Sigmoid colon (tissue), 7 donors: ENCODE results near the gene DGKI. TPM values are rescaled to one million over a fixed set of nuclear protein-coding genes. Genes with fewer than 3 reads are reported as not detected.

ENCODE experiments used
- DNase-seq: peaks from one replicate; pipeline ENCODE4 v3.0.0-alpha.2; 2019
- H3K27ac ChIP-seq, 4 donors: fragments of 200-600 bp; sonication (generic); one replicate each; pipeline ENCODE4 v1.5.1; 2016 to 2019; ENCODE audit warnings: mild to moderate bottlenecking in 1 of 4
- H3K27me3 ChIP-seq, 3 donors: fragments of 200-600 bp; sonication (generic); one replicate each; pipeline ENCODE4 v1.5.1; 2019; ENCODE audit warnings: mild to moderate bottlenecking in 1 of 3
- H3K36me3 ChIP-seq, 4 donors: fragments of 200-600 bp; sonication (generic); one replicate each; pipeline ENCODE4 v1.5.1; 2016 to 2019
- H3K4me1 ChIP-seq, 4 donors: fragments of 200-600 bp; sonication (generic); one replicate each; pipeline ENCODE4 v1.5.1; 2017 to 2019
- H3K4me3 ChIP-seq, 4 donors: fragments of 200-600 bp; sonication (generic); one replicate each; pipeline ENCODE4 v1.5.1; 2017 to 2019; ENCODE audit warnings: mild to moderate bottlenecking in 2 of 4, moderate library complexity in 1 of 4
- H3K9me3 ChIP-seq, 4 donors: fragments of 200-600 bp in 3 of 4; sonication (generic) in 3 of 4; one replicate each; pipeline versions ENCODE4 v1.5.1 to v1.6.1; 2013 to 2019
- EP300 ChIP-seq, 4 donors: sonication (generic); formaldehyde crosslinking; IDR thresholded peaks; one replicate each; pipeline ENCODE4 v1.6.1; 2017; ENCODE audit warnings: antibody characterized with exemption in 4 of 4
- POLR2A ChIP-seq, 2 donors: fragments of 450-650 bp; IDR thresholded peaks; one replicate each; pipeline ENCODE4 v1.6.1; 2016; ENCODE audit warnings: antibody characterized with exemption in 2 of 2, mild to moderate bottlenecking in 2 of 2, moderate library complexity in 2 of 2
- POLR2AphosphoS5 ChIP-seq, 4 donors: sonication (generic); formaldehyde crosslinking; IDR thresholded peaks; one replicate each; pipeline ENCODE4 v1.6.1; 2017; ENCODE audit warnings: antibody characterized with exemption in 4 of 4
- WGBS, 2 donors: extraction: QIAGEN DNeasy Blood & Tissue Kit; methylation state at CpG; one replicate each; pipeline ENCODE4 v1.1.7; 2013; 5-methylcytosine and 5-hydroxymethylcytosine counted together
- intact Hi-C: fragments of 100-400 bp; cut with DNase I; formaldehyde crosslinking; loops from one replicate; pipeline ENCODE4 v1.15.1; 2023
- polyA plus RNA-seq, 3 donors: library from polyadenylated mRNA; stranded (reverse); fragments of 200-250 nt; gene quantifications; one replicate each; pipeline ENCODE4 v1.2.3, GENCODE V29; 2013
- total RNA-seq, 4 donors: library from RNA; depleted of rRNA; stranded (reverse); fragments of >200 nt; gene quantifications; one replicate each; pipeline ENCODE4 v1.1.0, GENCODE V29; 2016
- TF ChIP-seq, protein P1 (sequence below), 4 experiments: fragments of 450-650 bp in 3 of 4; fragments of 200-600 bp in 1 of 4; IDR thresholded peaks; one replicate each; pipeline ENCODE4 v1.5.1; 2016 to 2019; ENCODE audit warnings: antibody characterized with exemption in 4 of 4, mild to moderate bottlenecking in 3 of 4, moderate library complexity in 2 of 4
- donor health status: healthy with polysubstance abuse.
- donor health status: Bipolar disorder and iron deficiency.
- donor health status: healthy.

Gene DGKI
- total and polyA plus RNA-seq, 7 donors, result 0.17 to 7.6 (median 1.0) TPM; not detected in 1

DNA sequence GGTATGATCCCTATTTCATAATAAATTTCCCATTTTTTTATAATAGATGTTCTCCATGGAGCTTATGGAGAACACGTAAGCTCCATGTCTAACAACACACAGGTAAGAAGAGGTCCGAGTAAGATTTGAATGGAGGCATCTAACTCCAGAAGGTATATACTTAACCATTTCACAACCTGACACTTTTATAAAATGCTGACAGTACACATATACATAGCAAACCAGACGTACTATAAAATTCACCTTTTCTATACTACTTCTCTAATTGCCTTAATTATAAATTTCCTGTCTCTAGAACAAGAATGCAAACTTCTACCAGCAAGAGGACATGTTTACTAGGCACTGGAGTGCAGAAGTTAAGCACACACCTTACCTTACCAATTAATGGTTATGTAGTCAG, 151.3 kb downstream of the DGKI start:
- Histone ChIP-seq H3K36me3 (no peaks in the 10 kb centered on the region), H3K4me3 (no peak overlapping the region), H3K9me3 (no peaks in the 10 kb centered on the region), H3K27ac (no peak overlapping the region), H3K4me1 (no peaks in the 10 kb centered on the region), H3K27me3 (no peaks in the 10 kb centered on the region)
- 56 to 79% methylated on average over 3 of the region's 3 CpGs for WGBS, 2 donors
- no peak for DNase-seq
- TF ChIP-seq POLR2AphosphoS5 (IDR thresholded peaks at IDR 0.05) (no peak), EP300 (IDR thresholded peaks at IDR 0.05) (no peak), POLR2A (IDR thresholded peaks at IDR 0.05) (no peak)
- TF ChIP-seq, protein P1, sequence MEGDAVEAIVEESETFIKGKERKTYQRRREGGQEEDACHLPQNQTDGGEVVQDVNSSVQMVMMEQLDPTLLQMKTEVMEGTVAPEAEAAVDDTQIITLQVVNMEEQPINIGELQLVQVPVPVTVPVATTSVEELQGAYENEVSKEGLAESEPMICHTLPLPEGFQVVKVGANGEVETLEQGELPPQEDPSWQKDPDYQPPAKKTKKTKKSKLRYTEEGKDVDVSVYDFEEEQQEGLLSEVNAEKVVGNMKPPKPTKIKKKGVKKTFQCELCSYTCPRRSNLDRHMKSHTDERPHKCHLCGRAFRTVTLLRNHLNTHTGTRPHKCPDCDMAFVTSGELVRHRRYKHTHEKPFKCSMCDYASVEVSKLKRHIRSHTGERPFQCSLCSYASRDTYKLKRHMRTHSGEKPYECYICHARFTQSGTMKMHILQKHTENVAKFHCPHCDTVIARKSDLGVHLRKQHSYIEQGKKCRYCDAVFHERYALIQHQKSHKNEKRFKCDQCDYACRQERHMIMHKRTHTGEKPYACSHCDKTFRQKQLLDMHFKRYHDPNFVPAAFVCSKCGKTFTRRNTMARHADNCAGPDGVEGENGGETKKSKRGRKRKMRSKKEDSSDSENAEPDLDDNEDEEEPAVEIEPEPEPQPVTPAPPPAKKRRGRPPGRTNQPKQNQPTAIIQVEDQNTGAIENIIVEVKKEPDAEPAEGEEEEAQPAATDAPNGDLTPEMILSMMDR (IDR thresholded peaks at IDR 0.05), result no peak
- intact Hi-C loops, result no loop called here

DNA sequence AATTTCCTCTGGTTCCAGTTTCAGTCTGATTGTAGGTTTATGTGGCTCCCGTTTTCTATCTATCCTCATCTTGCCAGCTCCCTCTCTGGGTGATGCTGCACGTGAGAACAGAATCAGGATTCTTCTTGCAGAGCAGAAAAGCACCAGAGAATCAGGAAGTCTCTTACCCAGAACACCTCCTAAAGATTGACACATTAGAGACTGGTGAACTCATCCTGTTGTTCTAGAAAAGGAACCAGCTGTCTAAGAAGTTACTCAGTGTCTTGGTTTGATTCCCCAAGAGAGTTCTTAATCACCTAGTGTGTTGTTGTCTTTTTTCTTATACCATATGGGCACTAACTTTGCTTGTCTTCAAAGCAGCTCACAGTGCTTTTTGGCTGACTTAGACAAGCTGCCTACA, 152.4 kb downstream of the DGKI start:
- no peaks in the 10 kb centered on the region for H3K27me3 ChIP-seq
- 47 to 60% methylated on average over 2 of the region's 2 CpGs for WGBS, 2 donors
- H3K27ac ChIP-seq, result no peak overlapping the region
- intact Hi-C loops, result no loop called here
- no peak overlapping the region for H3K4me3 ChIP-seq
- DNase-seq, result no peak
- H3K4me1 ChIP-seq, result no peaks in the 10 kb centered on the region
- H3K9me3 ChIP-seq, result no peaks in the 10 kb centered on the region
- TF ChIP-seq EP300 (IDR thresholded peaks at IDR 0.05) (no peak), POLR2A (IDR thresholded peaks at IDR 0.05) (no peak), POLR2AphosphoS5 (IDR thresholded peaks at IDR 0.05) (no peak)
- TF ChIP-seq, protein P1 (IDR thresholded peaks at IDR 0.05), result no peak
- H3K36me3 ChIP-seq, result no peaks in the 10 kb centered on the region

DNA sequence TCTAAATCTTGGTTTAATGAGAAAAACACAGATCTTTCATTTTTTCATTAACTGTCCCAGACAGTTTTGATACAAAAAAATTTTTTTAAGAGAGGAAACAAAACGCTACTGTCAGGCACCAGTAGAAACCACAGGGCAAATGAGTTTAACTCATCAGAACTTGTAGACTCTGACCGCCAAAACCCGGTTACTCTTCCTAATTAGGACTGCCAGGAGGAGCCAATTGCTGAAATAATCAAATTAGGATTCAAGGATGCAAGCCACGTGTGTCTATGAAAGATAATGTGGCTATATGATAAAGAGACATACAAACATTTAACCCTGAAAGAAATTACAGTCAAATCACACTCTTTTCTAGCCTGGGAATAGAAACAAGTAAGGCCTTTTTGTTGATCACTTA, 154.4 kb downstream of the DGKI start:
- Histone ChIP-seq H3K4me3 (no peak overlapping the region), H3K36me3 (no peaks in the 10 kb centered on the region), H3K4me1 (no peaks in the 10 kb centered on the region), H3K9me3 (no peaks in the 10 kb centered on the region), H3K27ac (no peak overlapping the region), H3K27me3 (no peaks in the 10 kb centered on the region)
- TF ChIP-seq, protein P1 (IDR thresholded peaks at IDR 0.05), result no peak
- TF ChIP-seq POLR2A (IDR thresholded peaks at IDR 0.05), result no peak
- no peak for TF ChIP-seq EP300 (IDR thresholded peaks at IDR 0.05)
- no peak for TF ChIP-seq POLR2AphosphoS5 (IDR thresholded peaks at IDR 0.05)
- intact Hi-C loops, result no loop called here
- WGBS, 2 donors, result 61 to 81% methylated on average over 4 of the region's 4 CpGs
- DNase-seq, result no peak

DNA sequence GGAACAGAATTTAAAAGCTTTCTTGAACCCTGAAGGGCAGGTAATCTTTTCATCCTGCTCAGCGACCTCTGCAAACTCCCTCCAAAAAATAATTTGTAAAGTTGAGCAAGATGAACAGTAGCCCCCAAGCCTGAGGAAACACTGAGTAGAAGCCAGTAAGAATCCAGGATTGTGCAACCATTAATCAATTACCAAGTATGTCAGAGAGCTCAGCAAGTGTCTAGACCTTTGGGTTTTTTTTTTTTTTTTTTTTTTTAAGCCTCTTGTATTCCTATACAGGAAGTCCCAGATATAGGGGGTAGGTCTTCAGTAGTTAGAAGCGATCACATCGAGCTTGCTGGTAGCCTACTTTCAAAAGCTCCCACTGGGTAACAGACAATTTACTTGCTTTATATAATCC, 155.2 kb downstream of the DGKI start:
- DNase-seq, result no peak
- Histone ChIP-seq H3K27me3 (no peaks in the 10 kb centered on the region), H3K4me3 (no peak overlapping the region), H3K9me3 (no peaks in the 10 kb centered on the region), H3K27ac (no peak overlapping the region), H3K4me1 (no peaks in the 10 kb centered on the region), H3K36me3 (no peaks in the 10 kb centered on the region)
- TF ChIP-seq, protein P1 (IDR thresholded peaks at IDR 0.05), result no peak
- no peak for TF ChIP-seq POLR2AphosphoS5 (IDR thresholded peaks at IDR 0.05)
- intact Hi-C loops, result no loop called here
- WGBS, 2 donors, result 77 to 88% methylated on average over 3 of the region's 3 CpGs

DNA sequence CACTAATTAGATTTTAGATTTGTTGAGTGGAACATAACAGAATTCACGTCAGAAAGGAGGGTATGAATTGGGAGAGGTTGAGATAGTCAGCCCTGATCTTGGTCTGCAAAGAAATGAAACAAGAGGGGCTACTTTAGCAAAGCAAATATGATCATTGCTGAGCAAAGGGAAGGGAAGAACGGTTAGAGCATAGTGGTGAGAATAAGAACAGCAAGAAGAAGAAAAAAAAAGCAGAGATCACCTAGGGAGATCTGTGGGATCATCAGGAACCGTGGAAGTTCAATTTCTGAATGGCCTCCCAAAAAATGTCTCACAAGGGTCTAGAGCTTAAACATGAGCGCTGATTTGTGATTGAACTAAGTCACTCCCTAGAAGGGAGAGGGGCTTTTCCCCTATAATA, 156.1 kb downstream of the DGKI start:
- TF ChIP-seq POLR2AphosphoS5 (IDR thresholded peaks at IDR 0.05), result no peak
- no peak for DNase-seq

More for the DNA sequence above, 156.1 kb downstream of the DGKI start:
- Histone ChIP-seq H3K4me1 (no peaks in the 10 kb centered on the region), H3K36me3 (no peaks in the 10 kb centered on the region), H3K4me3 (no peak overlapping the region), H3K9me3 (no peaks in the 10 kb centered on the region), H3K27me3 (no peaks in the 10 kb centered on the region), H3K27ac (no peak overlapping the region)
- intact Hi-C loops, result no loop called here
- 54 to 78% methylated on average over 4 of the region's 4 CpGs for WGBS, 2 donors
